Measurements from ENCODE around the gene STRAP.
A peak's percentile ranks its signal among the peaks of the same experiment; 100 is the strongest.

The STRAP gene, protein sequence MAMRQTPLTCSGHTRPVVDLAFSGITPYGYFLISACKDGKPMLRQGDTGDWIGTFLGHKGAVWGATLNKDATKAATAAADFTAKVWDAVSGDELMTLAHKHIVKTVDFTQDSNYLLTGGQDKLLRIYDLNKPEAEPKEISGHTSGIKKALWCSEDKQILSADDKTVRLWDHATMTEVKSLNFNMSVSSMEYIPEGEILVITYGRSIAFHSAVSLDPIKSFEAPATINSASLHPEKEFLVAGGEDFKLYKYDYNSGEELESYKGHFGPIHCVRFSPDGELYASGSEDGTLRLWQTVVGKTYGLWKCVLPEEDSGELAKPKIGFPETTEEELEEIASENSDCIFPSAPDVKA

GRCh38 chr12:15882118-15882971 is at the start of gene STRAP:
TSS of gene STRAP (plus strand) at chr12:15882387. CDS start at chr12:15882708, 321 bp downstream.
- peak; percentile 99 for DNase-seq

- no peak for DNase-seq
These were observed 47.6 kb upstream of the STRAP start for GRCh38 chr12:15834575-15834974.

- peak; percentile 70 for DNase-seq
These were observed 44.9 kb upstream of the STRAP start for GRCh38 chr12:15837141-15837790.

DNA sequence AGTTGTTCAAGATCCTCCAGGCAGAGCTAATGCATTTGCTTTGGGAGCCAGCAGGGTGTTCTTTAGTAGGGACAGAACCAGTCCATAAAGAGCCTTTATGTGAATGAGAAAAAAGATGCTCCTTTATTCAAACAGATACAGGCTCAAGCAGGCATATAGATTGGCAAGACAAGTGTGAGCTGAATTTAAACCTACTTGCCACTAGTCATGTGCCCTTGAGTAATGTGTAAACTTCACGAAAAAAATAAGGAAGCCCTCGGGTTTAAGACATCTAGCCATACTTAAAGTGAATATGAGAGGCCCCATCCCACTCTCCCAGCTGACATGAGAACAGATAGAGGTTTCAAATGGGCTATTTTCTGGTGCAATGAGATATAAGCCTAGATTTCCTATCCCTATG is 43.1 kb upstream of the STRAP start:
- DNase-seq, result no peak

DNA sequence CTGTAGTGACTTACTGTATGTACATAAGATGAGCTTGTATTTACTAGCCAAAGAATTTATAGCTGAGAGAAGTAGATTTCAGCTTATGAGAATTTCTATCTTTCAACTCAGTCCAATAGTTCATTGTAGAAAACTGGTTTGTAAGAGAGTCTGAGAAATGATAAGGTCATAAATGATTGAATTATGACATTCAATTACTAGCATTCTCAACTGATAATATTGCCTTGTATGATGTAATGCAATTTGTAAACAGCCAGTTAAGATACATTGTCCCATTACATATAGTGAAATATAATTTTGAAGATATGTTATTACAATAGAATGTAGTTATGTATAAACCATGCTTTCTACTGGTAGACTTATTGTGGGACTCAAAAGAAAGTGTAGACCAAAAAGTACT is 42.5 kb upstream of the STRAP start:
- no peak for DNase-seq

DNA sequence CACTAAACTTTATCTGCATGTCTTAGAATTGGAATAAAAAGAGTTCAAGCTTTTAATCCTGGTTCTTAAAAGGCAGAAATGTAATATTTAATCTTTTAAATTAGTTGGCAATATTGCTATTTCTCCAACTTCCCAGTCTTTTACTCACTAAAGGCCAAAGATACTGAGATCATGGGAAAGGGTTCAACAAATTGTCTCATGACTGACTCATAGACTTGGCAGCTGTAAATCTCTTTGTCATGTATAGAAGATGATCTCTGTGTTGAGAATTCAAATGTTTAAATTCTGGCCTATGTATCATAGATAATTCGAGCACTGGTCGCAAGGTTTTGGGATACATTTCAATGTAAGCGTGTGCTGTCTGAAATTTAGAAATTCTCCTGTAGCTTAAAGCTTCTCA is 40.1 kb upstream of the STRAP start:
- no peak for DNase-seq

GRCh38 chr12:15846887-15847286 is 35.3 kb upstream of the STRAP start:
- peak; percentile 57 for DNase-seq

- no peak for DNase-seq
These were observed 33.6 kb upstream of the STRAP start for GRCh38 chr12:15848606-15849005.

DNA sequence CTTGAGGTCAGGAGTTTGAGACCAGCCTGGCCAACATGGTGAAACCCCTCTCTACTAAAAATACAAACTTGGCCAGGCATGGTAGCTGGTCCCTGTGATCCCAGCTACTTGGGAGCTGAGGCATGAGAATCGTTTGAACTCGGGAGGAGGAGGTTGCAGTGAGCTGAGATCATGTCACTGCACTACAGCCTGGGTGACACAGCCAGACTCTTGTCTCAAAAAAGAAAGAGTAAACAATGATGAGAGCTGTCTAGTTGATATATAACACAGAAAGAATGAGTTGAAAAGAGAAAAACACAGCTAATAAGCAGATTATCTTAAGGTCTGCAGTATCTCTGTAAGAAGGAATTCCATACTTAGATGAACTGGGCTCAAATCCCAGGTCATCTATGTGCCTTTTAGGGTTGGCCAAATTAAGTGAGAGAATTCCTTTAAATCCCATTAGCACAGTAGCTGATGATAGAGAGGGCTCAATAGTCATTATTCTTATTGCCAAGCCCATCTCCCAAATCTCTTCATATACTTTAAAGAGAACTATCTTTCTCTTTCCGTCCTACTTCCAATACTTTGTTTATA is 31.1 kb upstream of the STRAP start:
- no peak for DNase-seq

DNA sequence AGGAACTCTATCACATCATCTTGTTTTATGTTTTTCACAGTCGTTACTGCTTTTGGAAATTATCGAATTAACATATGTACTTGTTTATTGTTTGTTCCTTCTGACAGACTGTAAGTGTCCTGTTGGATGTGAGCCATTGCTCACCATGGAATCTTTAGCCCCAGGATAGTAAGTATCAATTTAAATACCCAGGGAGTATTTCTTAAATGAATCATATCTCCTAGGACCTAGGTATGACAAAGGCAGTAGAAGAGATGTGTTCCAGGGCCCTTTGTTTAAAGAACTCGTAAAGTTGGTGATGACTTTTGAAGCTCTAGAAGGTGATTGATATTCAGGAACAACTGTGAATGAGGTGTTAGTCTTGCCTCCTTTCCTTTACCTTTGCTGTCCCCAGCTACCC is 30.3 kb upstream of the STRAP start:
- no peak for DNase-seq

GRCh38 chr12:15852383-15852782 is 29.8 kb upstream of the STRAP start:
- no peak for DNase-seq

- no peak for DNase-seq
These were observed 28.3 kb upstream of the STRAP start for GRCh38 chr12:15853877-15854276.

DNA sequence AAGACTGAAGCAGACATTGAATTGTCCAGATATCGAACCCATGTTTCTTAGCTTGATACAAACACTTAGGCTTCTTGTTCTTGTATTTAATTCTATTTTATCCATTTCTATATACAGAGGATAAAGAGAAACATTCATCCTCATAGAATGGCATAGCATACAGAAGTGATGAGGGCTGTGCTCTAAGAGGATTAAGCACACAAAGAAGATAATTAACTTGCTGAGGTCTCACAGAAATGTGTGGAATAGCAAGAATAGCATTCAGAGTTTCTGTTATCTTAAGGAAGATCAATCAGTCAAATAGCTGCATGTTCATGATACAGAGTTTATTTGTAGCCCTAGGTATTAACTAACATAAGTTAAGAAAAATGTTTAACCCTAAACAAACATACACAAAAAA is 27.3 kb upstream of the STRAP start:
- DNase-seq, result no peak

DNA sequence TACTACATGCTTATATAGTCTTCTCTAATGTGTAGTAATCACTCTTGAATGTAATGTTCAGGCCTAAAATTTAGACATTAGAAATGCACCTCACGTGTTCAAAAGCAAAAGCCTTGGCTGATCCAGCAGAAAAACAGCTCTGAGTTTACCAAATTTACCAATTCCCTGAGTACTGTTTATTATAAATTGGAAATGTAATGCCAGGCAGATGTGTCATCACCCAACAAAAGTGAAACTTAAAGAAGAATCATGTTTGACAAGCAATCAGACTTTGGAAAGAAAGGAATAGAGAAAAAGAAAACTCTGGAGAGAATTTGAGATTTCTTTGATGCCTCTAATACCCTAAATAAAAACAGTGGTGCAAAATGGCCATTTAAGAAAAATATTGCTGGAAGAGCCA is 26.5 kb upstream of the STRAP start:
- no peak for DNase-seq

- no peak for DNase-seq
These were observed 25.8 kb upstream of the STRAP start for GRCh38 chr12:15856097-15856982.

DNA sequence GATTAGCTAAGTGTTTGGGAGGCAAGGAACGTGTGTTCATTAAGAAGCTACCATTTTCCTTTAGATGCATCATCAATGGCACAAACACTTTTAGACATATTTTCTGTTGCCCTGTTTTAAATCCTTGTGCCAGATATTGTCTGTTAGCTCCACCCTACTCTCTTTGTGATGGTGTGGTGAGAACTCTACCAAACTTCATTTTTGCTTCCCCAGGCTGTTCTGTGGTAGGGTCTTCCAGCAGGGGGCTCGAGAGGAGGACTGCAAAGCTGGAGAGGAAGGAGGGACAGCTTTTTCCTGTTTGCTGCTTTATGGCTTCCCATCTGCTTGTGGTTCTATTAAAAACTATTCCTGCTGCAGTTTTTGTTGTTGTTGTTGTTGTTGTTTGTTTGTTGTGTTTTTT is 23.8 kb upstream of the STRAP start:
- DNase-seq, result no peak

GRCh38 chr12:15859116-15859515 is 23.1 kb upstream of the STRAP start:
- DNase-seq, result no peak

DNA sequence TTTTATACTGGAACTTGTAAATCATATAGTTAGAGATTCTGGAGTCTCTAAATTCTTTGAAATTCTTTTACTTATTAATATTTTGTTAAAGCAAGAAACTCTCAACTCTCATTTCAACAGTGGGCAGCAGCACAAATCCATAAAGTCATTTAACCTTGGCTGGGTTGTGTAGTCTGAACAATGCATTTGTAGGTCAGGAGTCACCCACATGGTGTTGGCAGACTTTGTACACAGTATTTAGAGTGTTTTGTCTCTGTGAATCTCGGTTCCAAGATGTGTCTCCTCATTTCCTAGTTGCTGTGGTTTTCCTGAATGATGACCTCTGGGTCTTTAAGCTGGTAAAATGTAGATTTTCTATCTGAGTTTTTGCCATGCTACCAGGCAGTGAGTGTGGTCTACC is 20.8 kb upstream of the STRAP start:
- DNase-seq, result no peak

GRCh38 chr12:15862840-15863239 is 19.3 kb upstream of the STRAP start:
- DNase-seq, result no peak

DNA sequence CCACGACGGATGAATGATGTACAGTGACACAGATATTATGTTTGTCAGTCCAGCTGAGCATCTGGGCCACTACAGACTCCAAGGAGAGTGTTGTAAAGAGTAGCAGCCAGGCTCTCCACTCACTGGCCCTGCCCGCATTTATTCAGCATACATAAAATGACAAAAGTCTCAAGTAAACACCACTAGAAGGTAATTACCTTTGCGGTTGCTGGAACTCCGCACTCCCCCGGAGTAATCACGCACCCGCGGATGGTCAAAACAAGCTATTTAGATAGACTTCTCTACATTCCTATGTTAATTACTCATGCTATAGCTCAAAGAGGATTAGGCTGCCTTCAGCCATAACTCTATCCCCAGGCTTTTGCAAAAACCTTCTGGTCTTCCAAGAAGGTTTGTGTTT is 18.8 kb upstream of the STRAP start:
- no peak for DNase-seq

DNA sequence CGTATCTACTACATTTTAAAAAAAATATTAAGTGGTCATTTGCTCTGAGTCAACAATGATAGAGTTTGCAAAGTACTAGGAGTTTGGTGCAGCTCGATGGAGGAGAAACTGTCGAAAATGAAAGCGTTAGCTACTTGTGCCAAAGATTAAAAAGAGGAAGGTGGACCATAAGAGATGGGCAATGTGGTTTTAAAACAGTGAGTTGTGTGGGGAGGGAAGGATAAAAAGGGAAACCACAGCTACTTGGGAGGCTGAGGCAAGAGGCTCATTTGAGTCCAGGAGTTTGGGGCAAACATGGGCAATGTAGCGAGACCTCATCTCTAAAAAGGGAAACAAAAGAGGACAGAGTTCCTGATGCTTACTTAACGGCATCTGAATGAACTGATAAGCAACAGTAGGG is 18.2 kb upstream of the STRAP start:
- DNase-seq, result no peak

DNA sequence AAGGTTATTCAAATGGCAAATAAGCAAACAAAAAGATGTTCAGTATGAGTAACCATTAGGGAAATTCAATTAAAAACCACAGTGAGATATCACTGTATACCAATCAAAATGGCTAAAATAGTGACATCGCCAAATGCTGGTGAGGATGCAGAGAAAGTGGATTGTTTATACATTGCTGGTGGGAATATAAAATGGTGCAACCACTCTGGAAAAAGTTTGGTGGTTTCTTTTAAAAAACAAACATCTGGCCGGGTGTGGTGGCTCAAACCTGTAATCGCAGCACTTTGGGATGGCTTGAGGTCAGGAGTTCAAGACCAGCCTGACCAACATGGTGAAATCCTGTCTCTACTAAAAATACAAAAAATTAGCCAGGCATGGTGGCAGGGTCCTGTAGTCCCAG is 14.0 kb upstream of the STRAP start:
- DNase-seq, result no peak
